OCI-LY1 (cell line): ENCODE results near the gene ADAMTS8.

Experiments
- H2AFZ ChIP-seq: fragments of 200-600 bp; sonication (generic), shearing (Covaris generic); 2 replicates; pipeline ENCODE4 v1.6.0; 2014; ENCODE audit warnings: antibody characterized with exemption, mild to moderate bottlenecking, low read length
- H3F3A ChIP-seq: fragments of 200-600 bp; sonication (generic), shearing (Covaris generic); 2 replicates; pipeline ENCODE4 v1.6.0; 2014; ENCODE audit warnings: mild to moderate bottlenecking, antibody characterized with exemption, low read length, moderate library complexity; ENCODE audit not compliant: insufficient read depth
- H3K27ac ChIP-seq: fragments of 200-600 bp; sonication (generic); 2 replicates; pipeline ENCODE4 v1.5.1; 2014; ENCODE audit warnings: low read length, mixed run types, mild to moderate bottlenecking, low read depth; ENCODE audit not compliant: poor library complexity, severe bottlenecking
- H3K27me3 ChIP-seq: fragments of 200-600 bp; sonication (generic); 2 replicates; pipeline ENCODE4 v1.6.0; 2014; ENCODE audit warnings: antibody characterized with exemption, mild to moderate bottlenecking, low read length, moderate library complexity; ENCODE audit not compliant: insufficient read depth
- H3K36me3 ChIP-seq: fragments of 200-600 bp; sonication (generic); 2 replicates; pipeline ENCODE4 v1.6.1; 2014; ENCODE audit warnings: mild to moderate bottlenecking, antibody characterized with exemption, low read length, moderate library complexity, mixed read lengths; ENCODE audit not compliant: insufficient read depth
- H3K4me1 ChIP-seq: fragments of 200-600 bp; sonication (generic); 2 replicates; pipeline ENCODE4 v1.5.1; 2014; ENCODE audit warnings: mild to moderate bottlenecking, low read length, moderate library complexity; ENCODE audit not compliant: insufficient read depth, severe bottlenecking
- H3K4me2 ChIP-seq: fragments of 200-600 bp; sonication (generic), shearing (Covaris generic); 2 replicates; pipeline ENCODE4 v1.6.1; 2014; ENCODE audit warnings: low read length
- H3K4me3 ChIP-seq: fragments of 200-600 bp; sonication (generic); 2 replicates; pipeline ENCODE4 v1.5.1; 2014; ENCODE audit warnings: low read length, low read depth, mild to moderate bottlenecking, mixed read lengths; ENCODE audit not compliant: poor library complexity, severe bottlenecking
- H3K79me2 ChIP-seq: fragments of 200-600 bp; shearing (Covaris generic); 2 replicates; pipeline ENCODE4 v1.6.1; 2016; ENCODE audit warnings: mixed run types, low read length, mixed read lengths; ENCODE audit not compliant: insufficient read depth
- H3K9ac ChIP-seq: fragments of 200-600 bp; sonication (generic), shearing (Covaris generic); 2 replicates; pipeline ENCODE4 v1.6.1; 2014; ENCODE audit warnings: mild to moderate bottlenecking, low read length, mixed read lengths
- H3K9me2 ChIP-seq: fragments of 200-600 bp; sonication (generic), shearing (Covaris generic); 2 replicates; pipeline ENCODE4 v1.6.1; 2014; ENCODE audit warnings: low read depth, mild to moderate bottlenecking, low read length, mixed read lengths
- H3K9me3 ChIP-seq: fragments of 200-600 bp; shearing (Covaris generic); 2 replicates; pipeline ENCODE4 v1.6.1; 2014; ENCODE audit warnings: low read length, mixed read lengths
- H4K20me1 ChIP-seq: fragments of 200-600 bp; sonication (generic), shearing (Covaris generic); 2 replicates; pipeline ENCODE4 v1.6.0; 2016; ENCODE audit warnings: mild to moderate bottlenecking, low read length; ENCODE audit not compliant: insufficient read depth
- EZH2 ChIP-seq: fragments of 200-600 bp; sonication (generic), shearing (Covaris generic); IDR thresholded peaks from 2 replicates; pipeline ENCODE4 v1.8.0; 2017; ENCODE audit warnings: borderline replicate concordance, mixed run types, mild to moderate bottlenecking, antibody characterized with exemption, low read length, moderate library complexity, mixed read lengths
- TF ChIP-seq, protein P1 (sequence below): fragments of 200-600 bp; sonication (generic), shearing (Covaris generic); IDR thresholded peaks from 2 replicates; pipeline ENCODE4 v1.5.1; 2017; ENCODE audit warnings: mild to moderate bottlenecking, antibody characterized with exemption, low read length, moderate library complexity, mixed read lengths

The ADAMTS8 gene

GRCh38 chr11:130415731-130416529 lies 12.5 kb downstream of the ADAMTS8 start:
- Histone ChIP-seq H3K79me2 (no peaks in the 10 kb centered on the region), H3K9ac (no peak overlapping the region), H3K36me3 (no peaks in the 10 kb centered on the region), H2AFZ (no peak overlapping the region), H3F3A (no peaks in the 10 kb centered on the region), H3K4me3 (no peak overlapping the region), H3K27me3 (no peaks in the 10 kb centered on the region), H3K9me2 (no peaks in the 10 kb centered on the region), H3K4me1 (no peaks in the 10 kb centered on the region), H3K9me3 (no peaks in the 10 kb centered on the region), H3K4me2 (no peak overlapping the region), H3K27ac (no peak overlapping the region), H4K20me1 (no peaks in the 10 kb centered on the region)
- TF ChIP-seq, protein P1, sequence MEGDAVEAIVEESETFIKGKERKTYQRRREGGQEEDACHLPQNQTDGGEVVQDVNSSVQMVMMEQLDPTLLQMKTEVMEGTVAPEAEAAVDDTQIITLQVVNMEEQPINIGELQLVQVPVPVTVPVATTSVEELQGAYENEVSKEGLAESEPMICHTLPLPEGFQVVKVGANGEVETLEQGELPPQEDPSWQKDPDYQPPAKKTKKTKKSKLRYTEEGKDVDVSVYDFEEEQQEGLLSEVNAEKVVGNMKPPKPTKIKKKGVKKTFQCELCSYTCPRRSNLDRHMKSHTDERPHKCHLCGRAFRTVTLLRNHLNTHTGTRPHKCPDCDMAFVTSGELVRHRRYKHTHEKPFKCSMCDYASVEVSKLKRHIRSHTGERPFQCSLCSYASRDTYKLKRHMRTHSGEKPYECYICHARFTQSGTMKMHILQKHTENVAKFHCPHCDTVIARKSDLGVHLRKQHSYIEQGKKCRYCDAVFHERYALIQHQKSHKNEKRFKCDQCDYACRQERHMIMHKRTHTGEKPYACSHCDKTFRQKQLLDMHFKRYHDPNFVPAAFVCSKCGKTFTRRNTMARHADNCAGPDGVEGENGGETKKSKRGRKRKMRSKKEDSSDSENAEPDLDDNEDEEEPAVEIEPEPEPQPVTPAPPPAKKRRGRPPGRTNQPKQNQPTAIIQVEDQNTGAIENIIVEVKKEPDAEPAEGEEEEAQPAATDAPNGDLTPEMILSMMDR = no peak
- no peak for TF ChIP-seq EZH2

DNA sequence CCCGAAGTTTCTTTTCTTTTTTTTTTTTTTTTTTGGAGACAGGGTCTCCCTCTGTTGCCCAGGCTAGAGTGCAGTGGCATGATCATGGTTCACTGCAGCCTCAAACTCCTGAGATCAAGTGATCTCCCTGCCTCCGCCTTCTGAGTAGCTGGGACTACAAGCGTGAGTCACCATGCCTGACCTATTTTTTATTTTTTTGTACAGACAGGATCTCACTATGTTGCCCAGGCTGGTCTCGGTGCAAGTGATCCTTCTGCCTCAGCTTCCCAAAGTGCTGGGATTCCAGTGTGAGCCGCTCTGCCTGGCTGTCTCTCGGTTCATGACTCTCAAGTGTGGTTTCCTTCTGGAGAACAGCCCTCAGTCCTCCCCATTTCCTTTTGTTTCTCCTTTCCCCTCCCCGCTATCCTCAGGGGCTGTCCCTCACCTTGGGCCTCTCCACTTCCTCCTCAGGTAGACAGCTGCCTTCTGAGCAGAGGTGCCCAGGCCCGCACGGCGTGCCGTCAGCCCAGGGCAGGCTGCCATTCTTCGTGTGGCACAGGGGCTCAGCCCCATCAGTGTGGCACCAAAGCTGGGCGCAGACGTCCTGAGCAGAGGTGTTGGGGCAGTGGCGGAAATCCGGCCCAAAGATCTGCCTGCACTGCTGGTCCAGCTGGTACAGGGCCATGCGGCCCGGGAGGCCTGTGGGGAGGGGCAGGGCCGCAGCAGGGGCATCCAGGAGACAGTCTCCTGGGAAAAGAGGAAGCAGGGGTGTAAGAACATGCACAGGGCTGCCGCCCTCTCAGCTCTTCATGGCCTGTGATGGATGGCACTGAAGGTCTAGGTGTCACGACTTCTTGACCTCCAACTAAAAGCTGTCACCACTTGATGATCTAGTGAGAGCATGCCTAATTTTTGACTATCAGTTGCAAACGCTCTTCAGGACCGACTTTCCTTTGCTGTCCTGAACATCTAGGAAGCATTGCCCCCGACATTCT lies 14.0 kb downstream of the ADAMTS8 start:
- no peak overlapping the region for H3K4me2 ChIP-seq
- H3K79me2 ChIP-seq = no peaks in the 10 kb centered on the region
- no peaks in the 10 kb centered on the region for H3K9me2 ChIP-seq
- TF ChIP-seq, protein P1 = no peak
- TF ChIP-seq EZH2 = no peak
- H3F3A ChIP-seq = no peaks in the 10 kb centered on the region
- H3K9me3 ChIP-seq = no peaks in the 10 kb centered on the region
- H3K4me1 ChIP-seq = no peaks in the 10 kb centered on the region
- H3K9ac ChIP-seq = no peak overlapping the region
- H2AFZ ChIP-seq = no peak overlapping the region
- H3K27me3 ChIP-seq = no peaks in the 10 kb centered on the region
- H3K27ac ChIP-seq = no peak overlapping the region
- no peaks in the 10 kb centered on the region for H3K36me3 ChIP-seq
- H3K4me3 ChIP-seq = no peak overlapping the region
- H4K20me1 ChIP-seq = no peaks in the 10 kb centered on the region

- TF ChIP-seq EZH2 = no peak
- TF ChIP-seq, protein P1 = no peak
- H3F3A ChIP-seq = no peaks in the 10 kb centered on the region
- no peaks in the 10 kb centered on the region for H3K9me3 ChIP-seq
- no peaks in the 10 kb centered on the region for H3K79me2 ChIP-seq
- H2AFZ ChIP-seq = no peak overlapping the region
- no peaks in the 10 kb centered on the region for H3K9me2 ChIP-seq
- no peaks in the 10 kb centered on the region for H4K20me1 ChIP-seq
- no peak overlapping the region for H3K4me3 ChIP-seq
- H3K9ac ChIP-seq = no peak overlapping the region
- no peak overlapping the region for H3K27ac ChIP-seq
- H3K36me3 ChIP-seq = no peaks in the 10 kb centered on the region
- no peak overlapping the region for H3K4me2 ChIP-seq
- no peaks in the 10 kb centered on the region for H3K4me1 ChIP-seq
- H3K27me3 ChIP-seq = no peaks in the 10 kb centered on the region
Observed at GRCh38 chr11:130413405-130414106, 14.9 kb downstream of the ADAMTS8 start.
